PC-3 (cell line): Measurements from ENCODE around the gene SPRED3. TPM values are rescaled to one million over a fixed set of nuclear protein-coding genes. Genes with fewer than 3 reads are reported as not detected.
A peak's percentile ranks its signal among the peaks of the same experiment; 100 is the strongest.

ENCODE experiments used
- ATAC-seq: fragments of 200-7000 bp; cut with Tn5 transposase; 2 replicates; pipeline ENCODE4 v1.9.1; 2020; ENCODE audit warnings: mild to moderate bottlenecking, moderate library complexity
- BruUV-seq: library from RNA; stranded (reverse); fragments of 400-500 nt; replicated peaks from 2 replicates; lab custom pipeline; 2021; lab: Mats Ljungman, UMichigan
- CTCF ChIA-PET: fragments of 300-600 bp; sonication (Branson Sonifier 250); formaldehyde crosslinking; loops from one replicate; lab custom pipeline; 2022; ENCODE audit warnings: antibody characterized with exemption; lab: Charles Lee
- POLR2A ChIA-PET: fragments of 300-600 bp; sonication (Branson Sonifier 250); formaldehyde crosslinking; loops from one replicate; lab custom pipeline; 2022; ENCODE audit warnings: antibody characterized with exemption; ENCODE audit not compliant: unreplicated experiment; lab: Charles Lee
- DNase-seq: peaks from one replicate; pipeline ENCODE4 v3.0.0-alpha.2; 2015
- H2AFZ ChIP-seq: fragments of 300-600 bp; sonication (generic); 2 replicates; pipeline ENCODE4 v1.6.0; 2016; ENCODE audit warnings: antibody characterized with exemption, low read length
- H3F3A ChIP-seq: fragments of 300-600 bp; sonication (generic); one replicate; pipeline ENCODE4 v1.6.0; 2017; ENCODE audit warnings: antibody characterized with exemption, low read length, control low read depth, mild to moderate bottlenecking; ENCODE audit not compliant: unreplicated experiment
- H3K27ac ChIP-seq: fragments of 300-600 bp; sonication (generic); 2 replicates; pipeline ENCODE4 v1.5.1; 2016; ENCODE audit warnings: mild to moderate bottlenecking, low read length
- H3K27me3 ChIP-seq: fragments of 300-600 bp; sonication (generic); 2 replicates; pipeline ENCODE4 v1.6.1; 2016; ENCODE audit warnings: low read length, mixed read lengths
- H3K36me3 ChIP-seq: fragments of 300-600 bp; sonication (generic); 2 replicates; pipeline ENCODE4 v1.6.1; 2016; ENCODE audit warnings: low read depth, mixed run types, low read length, mixed read lengths
- H3K4me1 ChIP-seq: fragments of 300-600 bp; sonication (generic); 2 replicates; pipeline ENCODE4 v1.5.1; 2016; ENCODE audit warnings: low read length; ENCODE audit not compliant: insufficient read depth
- H3K4me2 ChIP-seq: fragments of 300-600 bp; sonication (generic); 2 replicates; pipeline ENCODE4 v1.6.0; 2016; ENCODE audit warnings: low read length
- H3K4me3 ChIP-seq: fragments of 300-600 bp; sonication (generic); 2 replicates; pipeline ENCODE4 v1.5.1; 2016; ENCODE audit warnings: mild to moderate bottlenecking, low read length, mixed read lengths
- H3K79me2 ChIP-seq: fragments of 300-600 bp; sonication (generic); 2 replicates; pipeline ENCODE4 v1.6.1; 2017; ENCODE audit warnings: low read length, mixed read lengths
- H3K9ac ChIP-seq: fragments of 300-600 bp; sonication (generic); 2 replicates; pipeline ENCODE4 v1.6.0; 2016; ENCODE audit warnings: mild to moderate bottlenecking, low read length
- H3K9me2 ChIP-seq: fragments of 300-600 bp; sonication (generic); replicated peaks from 2 replicates; pipeline ENCODE4 v1.6.1; 2016; ENCODE audit warnings: mixed run types, low read length, mixed read lengths
- H3K9me3 ChIP-seq: fragments of 300-600 bp; sonication (generic); 2 replicates; pipeline ENCODE4 v1.6.1; 2016; ENCODE audit warnings: low read length, mixed read lengths
- H4K20me1 ChIP-seq: fragments of 300-600 bp; sonication (generic); 2 replicates; pipeline ENCODE4 v1.6.1; 2016; ENCODE audit warnings: low read length, mixed read lengths
- EZH2 ChIP-seq: fragments of 300-600 bp; sonication (generic); IDR thresholded peaks from one replicate; pipeline ENCODE4 v1.6.1; 2017; ENCODE audit warnings: antibody characterized with exemption, mild to moderate bottlenecking, low read length; ENCODE audit not compliant: unreplicated experiment
- EZH2phosphoT487 ChIP-seq: fragments of 300-600 bp; sonication (generic); IDR thresholded peaks from 2 replicates; pipeline ENCODE4 v1.6.1; 2018; ENCODE audit warnings: mild to moderate bottlenecking, antibody characterized with exemption, low read length, borderline replicate concordance
- intact Hi-C: fragments of 100-400 bp; cut with micrococcal nuclease; formaldehyde crosslinking; loops from 2 replicates; pipeline ENCODE4 v1.9.0; 2023
- total RNA-seq: library from RNA; depleted of rRNA; stranded (reverse); fragments of >200 nt; gene quantifications from 2 replicates; pipeline ENCODE4 v1.2.3, GENCODE V29; 2014
- TF ChIP-seq, protein P1 (sequence below): fragments of 300-600 bp; sonication (generic); conservative IDR thresholded peaks from 2 replicates; pipeline ENCODE4 v1.5.1; 2017; ENCODE audit warnings: antibody characterized with exemption, low read depth, mild to moderate bottlenecking, low read length

Gene SPRED3
- total RNA-seq, 1 experiment from 2014 or later = 4.1 TPM

GRCh38 chr19:38402623-38402966, 14.1 kb downstream of the SPRED3 start:
- Histone ChIP-seq H3K27ac (no peak overlapping the region), H3K36me3 (no peaks in the 10 kb centered on the region), H3K27me3 (no peaks in the 10 kb centered on the region), H3K4me3 (peak overlapping the region; percentile 64), H3K9ac (no peak overlapping the region), H3F3A (no peaks in the 10 kb centered on the region), H3K4me1 (peaks cover 8% of the 10 kb centered on the region; the same call in 1 of the 2 replicates), H3K9me3 (no peaks in the 10 kb centered on the region), H3K4me2 (peak overlapping the region; percentile 86), H3K9me2 (no peaks in the 10 kb centered on the region), H3K79me2 (0 out of 2 replicates have a peak, but pooled peaks cover 4% of the 10 kb centered on the region), H4K20me1 (no peaks in the 10 kb centered on the region), H2AFZ (peak overlapping the region; percentile 89)
- no TSS peak for BruUV-seq
- TF ChIP-seq, protein P1, sequence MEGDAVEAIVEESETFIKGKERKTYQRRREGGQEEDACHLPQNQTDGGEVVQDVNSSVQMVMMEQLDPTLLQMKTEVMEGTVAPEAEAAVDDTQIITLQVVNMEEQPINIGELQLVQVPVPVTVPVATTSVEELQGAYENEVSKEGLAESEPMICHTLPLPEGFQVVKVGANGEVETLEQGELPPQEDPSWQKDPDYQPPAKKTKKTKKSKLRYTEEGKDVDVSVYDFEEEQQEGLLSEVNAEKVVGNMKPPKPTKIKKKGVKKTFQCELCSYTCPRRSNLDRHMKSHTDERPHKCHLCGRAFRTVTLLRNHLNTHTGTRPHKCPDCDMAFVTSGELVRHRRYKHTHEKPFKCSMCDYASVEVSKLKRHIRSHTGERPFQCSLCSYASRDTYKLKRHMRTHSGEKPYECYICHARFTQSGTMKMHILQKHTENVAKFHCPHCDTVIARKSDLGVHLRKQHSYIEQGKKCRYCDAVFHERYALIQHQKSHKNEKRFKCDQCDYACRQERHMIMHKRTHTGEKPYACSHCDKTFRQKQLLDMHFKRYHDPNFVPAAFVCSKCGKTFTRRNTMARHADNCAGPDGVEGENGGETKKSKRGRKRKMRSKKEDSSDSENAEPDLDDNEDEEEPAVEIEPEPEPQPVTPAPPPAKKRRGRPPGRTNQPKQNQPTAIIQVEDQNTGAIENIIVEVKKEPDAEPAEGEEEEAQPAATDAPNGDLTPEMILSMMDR = no peak
- no peak for TF ChIP-seq EZH2
- no peak for TF ChIP-seq EZH2phosphoT487
- POLR2A ChIA-PET = interaction anchor here (0.6 to 1.6 kb wide), 5 partner anchors 15 to 628 kb away, joined by 4 to 11 read pairs (median 7); partner anchors contain the start of genes GGN and PSMD8
- CTCF ChIA-PET = interaction anchor here (0.6 to 1.6 kb wide), 15 partner anchors 13 to 464 kb away, joined by 3 to 26 read pairs (median 5); partner anchors contain the start of genes EIF3K and GGN
- intact Hi-C loops = loop anchor here (10.0 kb wide), 1 partner anchor 552 kb away; no protein-coding TSS in a partner anchor
- ATAC-seq = no peak
- no peak for DNase-seq

DNA sequence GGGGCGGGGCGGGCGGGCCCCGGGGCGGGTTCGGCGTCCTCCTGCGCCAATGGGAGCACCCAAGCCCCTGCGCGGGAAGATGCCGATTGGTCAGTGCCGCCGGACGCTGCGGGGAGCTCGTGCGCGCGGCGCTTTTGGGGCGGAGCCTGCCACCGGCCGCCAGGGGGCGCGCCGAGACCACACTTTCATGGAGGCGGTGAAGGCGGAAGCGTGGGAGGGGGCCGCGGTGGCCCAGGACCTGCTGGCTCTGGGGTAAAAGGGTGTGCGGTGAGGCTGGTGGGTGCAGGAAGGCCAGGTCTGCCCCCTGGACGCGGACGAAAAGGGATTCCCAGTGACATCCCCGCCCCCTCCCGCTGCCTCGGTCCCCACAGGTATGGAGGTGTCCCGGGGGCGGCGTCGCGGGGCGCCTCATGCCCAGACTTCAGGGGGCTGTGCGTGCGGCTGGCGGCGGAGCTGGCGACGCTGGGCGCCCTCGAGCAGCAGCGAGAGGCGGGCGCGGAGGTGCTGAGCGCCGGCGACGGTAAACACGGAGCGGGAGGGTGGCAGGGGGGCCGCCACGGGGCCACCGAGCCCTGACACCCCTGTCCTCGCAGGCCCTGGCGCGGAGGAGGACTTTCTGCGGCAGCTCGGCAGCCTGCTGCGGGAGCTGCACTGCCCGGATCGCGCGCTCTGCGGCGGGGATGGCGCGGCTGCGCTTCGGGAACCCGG, 14.6 kb downstream of the SPRED3 start, which contains the start of gene FAM98C:
Gene FAM98C (plus strand): TSS at position 127 of the 708 bp plus-strand sequence. CDS start 61 bp downstream, at position 188.
- H3K9me2 ChIP-seq = no peaks in the 10 kb centered on the region

More for the DNA sequence above, 14.6 kb downstream of the SPRED3 start, which contains the start of gene FAM98C:
- ChIA-PET CTCF (interaction anchor here (0.6 to 1.6 kb wide), 16 partner anchors 13 to 465 kb away, joined by 3 to 26 read pairs (median 5); partner anchors contain the start of genes EIF3K and GGN), POLR2A (interaction anchor here (0.6 to 1.6 kb wide), 6 partner anchors 15 to 627 kb away, joined by 3 to 11 read pairs (median 6); partner anchors contain the start of genes GGN and PSMD8)
- peak; percentile 94 for ATAC-seq
- peak; percentile 94 for DNase-seq
- H3K4me1 ChIP-seq = peaks cover 8% of the 10 kb centered on the region; the same call in 1 of the 2 replicates
- no TSS peak for BruUV-seq
- H3K9ac ChIP-seq = peak within 1 kb of the TSS; percentile 81
- H3F3A ChIP-seq = no peaks in the 10 kb centered on the region
- no peak within 1 kb of the TSS for H3K27ac ChIP-seq
- no peaks in the 10 kb centered on the region for H3K9me3 ChIP-seq
- TF ChIP-seq, protein P1 = peak; percentile 74
- TF ChIP-seq EZH2 (no peak), EZH2phosphoT487 (no peak)
- 0 out of 2 replicates have a peak, but pooled peaks cover 4% of the 10 kb centered on the region for H3K79me2 ChIP-seq
- no peaks in the 10 kb centered on the region for H4K20me1 ChIP-seq
- intact Hi-C loops = loop anchor here (1.0 to 10.0 kb wide), 2 partner anchors 231 to 552 kb away; no protein-coding TSS in a partner anchor
- H3K4me3 ChIP-seq = peak within 1 kb of the TSS; percentile 94
- H3K4me2 ChIP-seq = peak within 1 kb of the TSS; percentile 90
- no peaks in the 10 kb centered on the region for H3K27me3 ChIP-seq
- no peaks in the 10 kb centered on the region for H3K36me3 ChIP-seq
- peak within 1 kb of the TSS; percentile 93 for H2AFZ ChIP-seq
